Fibroblast of upper back skin (primary cell): ENCODE measurements around the gene CACNA1I.

ENCODE experiments used
- DNase-seq: peaks from one replicate; pipeline ENCODE4 v3.0.0-alpha.2; 2013

Gene CACNA1I

DNA sequence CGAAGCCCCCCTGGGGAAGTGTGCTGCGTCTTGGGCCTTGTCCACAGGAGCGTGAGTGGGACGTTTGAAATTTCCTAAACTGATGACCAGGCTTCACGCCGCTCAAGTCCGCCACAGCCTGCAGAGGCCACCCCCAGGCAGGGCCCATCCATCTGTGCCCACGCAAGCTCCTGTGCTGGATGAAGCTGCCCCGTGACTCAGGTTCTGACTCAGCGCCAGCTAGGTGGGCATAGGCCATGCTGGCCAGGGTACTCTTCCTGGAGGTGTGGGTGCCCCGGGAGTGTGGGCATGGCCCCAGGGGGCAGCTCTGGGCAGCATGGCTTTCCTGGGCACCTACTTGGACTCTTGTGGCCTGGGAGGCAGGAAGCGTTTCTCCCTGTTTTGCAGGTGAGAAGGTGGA is 134.8 kb downstream of the CACNA1I start:
- DNase-seq: no peak

DNA sequence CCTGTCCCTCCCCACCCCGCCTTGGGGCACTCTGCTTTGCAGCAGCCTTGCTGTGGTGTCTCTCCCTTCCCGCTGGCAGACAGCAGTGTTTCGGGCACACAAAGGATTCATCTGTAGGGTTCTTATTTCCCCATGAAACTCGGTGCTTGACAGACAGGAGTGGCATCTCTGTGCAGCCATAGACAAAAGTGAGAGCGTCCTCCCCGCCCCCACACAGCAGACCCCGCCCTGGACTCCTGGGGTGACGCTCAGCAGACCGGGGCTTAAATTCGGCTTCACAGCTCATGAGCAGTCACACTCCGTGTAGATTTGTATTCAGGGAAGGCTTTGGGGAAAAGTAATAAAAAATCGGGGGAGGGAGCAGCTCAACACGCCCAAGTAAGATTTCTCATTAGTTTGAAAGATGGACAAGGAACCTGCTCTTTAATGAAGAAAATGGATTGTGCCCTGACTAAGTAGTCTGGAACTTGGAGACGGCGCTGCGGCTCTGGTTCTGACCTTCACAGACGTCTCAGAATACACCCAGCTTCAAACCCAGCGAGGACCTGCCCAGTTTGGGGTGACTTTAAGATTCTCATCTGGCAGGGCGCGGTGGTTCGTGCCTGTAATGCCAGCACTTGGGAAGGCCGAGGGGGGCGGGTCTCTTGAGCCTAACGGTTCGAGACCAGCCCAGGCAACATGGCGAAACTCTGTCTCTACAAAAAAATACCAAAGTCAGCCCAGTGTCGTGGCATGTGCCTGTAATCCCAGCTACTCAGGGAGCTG is 136.0 kb downstream of the CACNA1I start:
- no peak for DNase-seq

DNA sequence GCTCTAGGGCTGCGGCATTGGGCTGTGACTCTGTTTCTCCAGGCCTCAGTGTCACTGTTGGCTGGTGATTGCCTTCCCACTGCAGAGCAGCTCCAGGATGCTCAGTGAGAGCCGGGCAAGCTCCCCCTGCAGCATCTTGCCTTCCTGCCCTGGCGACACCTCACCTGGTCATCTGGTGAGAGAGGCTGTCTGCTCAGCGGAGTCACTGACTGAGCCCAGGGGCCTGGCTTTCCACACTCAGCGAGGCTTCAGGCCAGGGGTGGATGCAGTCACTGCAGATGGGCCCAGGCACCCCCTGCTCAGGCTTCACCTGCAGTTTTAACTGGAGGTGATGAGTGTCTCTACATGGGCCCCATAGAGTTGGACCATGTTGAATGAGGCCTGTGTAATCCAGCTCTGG is 136.8 kb downstream of the CACNA1I start:
- DNase-seq: no peak

DNA sequence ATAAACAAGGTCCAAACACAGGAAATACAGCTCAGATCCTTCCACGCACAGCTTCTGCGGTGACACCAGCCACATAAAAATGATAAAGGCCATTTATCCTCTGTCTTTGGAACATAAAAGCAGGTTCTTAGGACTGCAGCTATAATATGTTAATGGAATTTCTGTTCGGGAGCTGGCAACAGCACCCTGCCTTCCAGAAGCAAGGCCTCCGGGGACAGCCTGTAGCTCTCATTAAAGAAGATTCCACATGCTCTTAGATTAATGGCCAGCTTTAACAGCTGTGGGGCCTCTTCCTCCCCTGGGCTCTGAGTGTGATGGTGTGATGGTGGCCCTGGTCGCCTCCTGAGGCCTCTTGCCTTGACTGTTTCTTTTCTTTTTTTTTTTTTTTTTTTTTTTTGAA is 137.3 kb downstream of the CACNA1I start:
- no peak for DNase-seq

DNA sequence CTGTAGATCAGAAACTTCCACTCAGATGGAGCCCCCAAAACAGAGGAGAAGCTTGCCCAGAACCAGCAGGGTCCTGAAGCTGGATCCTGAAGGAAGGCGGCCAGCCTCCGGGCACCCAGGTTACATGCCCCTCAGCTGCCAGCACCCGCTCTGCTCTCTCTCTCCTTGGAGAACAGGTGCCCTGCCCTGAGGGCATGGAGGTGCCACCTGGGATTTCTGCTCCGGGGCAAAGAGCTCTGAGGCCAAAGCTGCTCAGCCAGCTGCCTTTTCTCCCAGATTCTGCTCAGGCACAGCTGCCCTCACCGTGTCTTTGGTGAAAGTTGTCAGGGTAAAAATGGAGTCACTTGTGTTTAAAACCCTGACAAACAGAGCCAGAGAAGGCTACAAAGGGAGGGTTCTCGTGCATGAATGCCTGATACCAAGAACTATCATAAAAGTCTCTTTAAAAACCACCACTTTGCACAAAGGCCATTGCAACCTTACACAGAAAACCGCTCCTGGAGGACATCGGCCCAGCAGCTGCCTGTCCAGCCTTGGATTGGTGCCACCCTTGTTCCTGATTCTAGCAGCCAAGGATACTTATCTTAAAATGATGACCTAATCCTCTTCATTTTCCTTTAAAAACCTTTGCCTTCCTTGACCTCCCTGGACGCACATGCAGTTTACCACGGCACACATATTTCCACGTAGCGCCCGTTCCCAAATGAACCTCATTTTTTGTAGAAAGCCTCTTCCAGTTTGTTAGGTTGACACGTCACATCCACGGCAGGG is 140.0 kb downstream of the CACNA1I start:
- DNase-seq: no peak

DNA sequence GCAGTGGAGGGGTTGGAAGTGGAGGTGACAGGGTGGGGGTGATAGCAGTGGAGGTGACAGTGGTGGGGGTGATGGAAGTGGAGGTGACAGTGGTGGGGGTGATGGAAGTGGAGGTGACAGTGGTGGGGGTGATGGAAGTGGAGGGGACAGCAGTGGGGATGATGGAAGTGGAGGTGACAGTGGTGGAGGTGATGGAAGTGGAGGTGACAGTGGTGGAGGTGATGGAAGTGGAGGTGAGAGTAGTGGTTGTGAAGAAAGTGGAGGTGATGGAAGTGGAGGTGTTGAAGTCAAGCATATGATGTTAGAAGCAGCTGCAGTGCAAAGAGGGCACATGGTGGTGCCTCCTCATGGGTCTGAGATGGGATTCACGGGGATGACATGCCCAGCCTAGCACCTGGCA is 141.5 kb downstream of the CACNA1I start:
- no peak for DNase-seq

DNA sequence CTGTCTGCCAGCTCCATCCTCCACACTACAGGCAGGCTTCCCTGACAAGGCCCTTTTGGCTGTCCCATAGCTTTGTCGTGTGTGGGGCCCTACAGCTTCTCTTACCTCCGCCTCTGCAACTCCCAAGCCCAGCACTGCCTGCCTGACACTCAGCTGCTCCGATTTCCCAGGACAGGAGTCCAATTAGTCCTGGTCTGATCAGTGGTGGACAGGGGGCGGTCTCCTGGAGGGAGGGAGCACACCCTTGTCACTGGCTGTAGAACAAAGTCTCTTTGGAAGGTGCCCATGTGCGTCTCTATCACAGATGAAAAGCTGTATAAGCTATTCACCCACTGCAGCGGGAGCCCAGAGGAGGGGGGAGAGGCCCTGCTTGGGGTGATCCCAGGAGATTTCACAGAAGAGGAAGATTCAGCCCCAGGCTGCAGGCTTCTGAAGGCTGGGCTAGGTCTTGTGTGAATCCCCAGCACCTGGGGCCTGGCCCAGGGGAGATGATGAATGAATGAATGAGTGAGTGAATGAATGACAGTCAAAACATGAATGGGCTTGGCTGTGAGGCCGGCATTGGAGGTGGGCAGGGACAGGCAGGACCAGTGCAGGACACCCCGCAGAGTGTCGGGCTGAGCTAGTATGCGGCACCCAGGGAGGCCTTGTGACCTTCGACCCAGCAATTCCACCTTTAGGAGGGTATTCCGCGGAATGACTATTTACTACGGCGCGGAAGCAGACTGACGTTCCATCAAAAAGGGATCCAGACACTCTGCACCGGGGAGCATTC is 142.4 kb downstream of the CACNA1I start:
- DNase-seq: no peak

DNA sequence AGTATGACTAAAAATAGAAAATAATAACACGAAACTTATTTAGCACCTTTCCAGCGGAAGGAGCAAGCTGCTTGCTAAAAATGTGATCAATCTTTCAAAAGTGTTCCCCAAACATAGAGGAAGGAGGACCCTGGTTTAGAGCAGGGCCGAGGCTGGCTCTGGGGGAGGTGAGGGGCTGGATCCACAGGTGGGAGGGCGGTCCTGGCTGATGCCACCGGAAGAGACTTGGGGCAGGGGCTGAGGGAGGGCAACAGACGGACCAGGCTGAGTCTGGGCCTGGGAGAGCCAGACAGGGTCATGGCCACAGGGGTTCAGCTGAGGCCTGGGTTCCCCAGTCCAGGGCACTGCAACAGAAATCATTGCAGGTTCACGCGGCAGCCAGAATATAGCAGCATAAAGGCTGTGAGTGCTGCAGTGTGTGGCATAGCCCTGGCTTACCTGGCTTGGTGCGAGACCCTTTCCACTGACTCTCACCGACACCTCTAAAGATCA is 143.3 kb downstream of the CACNA1I start:
- DNase-seq: no peak

DNA sequence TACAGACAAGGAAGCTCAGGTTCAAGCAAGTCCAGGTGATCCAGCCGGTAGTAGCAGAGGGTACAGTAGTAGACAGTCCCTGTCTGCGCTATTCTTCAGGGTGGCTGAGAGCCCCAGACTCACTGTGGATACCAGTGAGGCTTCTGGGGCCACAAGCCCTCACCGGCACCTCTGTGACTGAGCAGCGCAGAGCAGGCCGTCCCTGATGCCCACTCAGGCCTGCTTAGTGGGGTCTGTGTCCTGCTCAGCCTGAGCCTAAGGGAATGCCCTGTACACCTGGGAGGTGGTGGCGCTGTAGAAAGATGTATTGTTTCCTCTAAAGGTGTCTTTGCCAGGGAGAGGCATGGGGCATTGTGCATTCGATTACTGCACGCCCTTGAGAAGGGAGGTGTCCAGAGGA is 143.8 kb downstream of the CACNA1I start:
- DNase-seq: no peak

DNA sequence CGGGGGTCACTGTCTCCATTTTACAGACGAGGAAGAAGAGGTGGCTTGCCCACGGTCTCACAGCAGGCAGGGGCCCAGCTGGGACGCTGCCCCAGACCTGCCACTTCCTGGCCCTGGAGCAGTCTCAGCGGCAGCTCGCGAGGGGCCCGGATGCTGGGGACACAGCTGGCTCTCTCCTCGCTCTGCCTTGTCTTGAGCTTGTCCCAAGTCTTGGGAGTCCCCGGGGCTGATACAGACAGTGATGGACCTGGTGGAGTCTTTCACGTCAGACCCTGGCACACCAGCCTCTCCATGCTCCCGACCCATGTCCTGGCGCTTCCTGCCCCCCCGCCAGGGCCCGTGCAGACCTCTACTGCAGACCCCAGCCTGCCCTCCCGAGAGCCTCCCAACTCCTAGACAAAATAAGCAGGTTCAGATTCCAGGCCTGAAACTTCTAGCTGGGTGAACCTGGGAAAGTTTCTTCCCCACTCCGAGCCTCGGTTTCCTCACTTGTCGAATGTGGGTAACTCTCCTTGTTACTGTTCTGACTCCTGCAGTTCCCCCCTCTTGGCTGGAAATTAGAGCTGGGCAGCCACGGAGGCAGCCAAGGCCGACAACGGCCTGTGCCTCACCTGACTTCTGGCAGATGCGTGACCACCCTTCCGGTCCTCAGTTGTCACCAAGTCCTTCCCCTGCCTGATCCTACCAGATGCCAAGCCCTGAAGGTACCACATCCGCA is 145.4 kb downstream of the CACNA1I start:
- no peak for DNase-seq

DNA sequence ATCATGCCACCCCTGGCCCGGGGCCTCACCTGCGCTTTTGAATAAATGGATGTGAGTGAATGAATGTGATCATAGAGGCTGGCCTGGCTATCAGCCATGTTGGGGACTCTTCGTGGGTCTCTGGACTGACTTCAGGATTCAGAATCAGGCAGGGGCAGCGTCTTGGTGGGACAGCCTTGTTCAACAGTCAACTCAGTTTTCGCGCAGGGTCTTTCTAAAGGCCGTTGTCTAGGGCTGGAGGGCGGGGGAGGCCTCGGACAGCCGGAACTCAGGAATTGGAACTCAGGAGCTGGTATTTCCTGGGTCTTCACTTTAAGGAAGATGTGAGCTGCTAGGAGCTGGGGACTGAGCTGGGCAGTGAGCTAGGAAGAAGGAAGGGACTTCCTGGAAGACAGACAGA is 146.0 kb downstream of the CACNA1I start:
- DNase-seq: no peak

DNA sequence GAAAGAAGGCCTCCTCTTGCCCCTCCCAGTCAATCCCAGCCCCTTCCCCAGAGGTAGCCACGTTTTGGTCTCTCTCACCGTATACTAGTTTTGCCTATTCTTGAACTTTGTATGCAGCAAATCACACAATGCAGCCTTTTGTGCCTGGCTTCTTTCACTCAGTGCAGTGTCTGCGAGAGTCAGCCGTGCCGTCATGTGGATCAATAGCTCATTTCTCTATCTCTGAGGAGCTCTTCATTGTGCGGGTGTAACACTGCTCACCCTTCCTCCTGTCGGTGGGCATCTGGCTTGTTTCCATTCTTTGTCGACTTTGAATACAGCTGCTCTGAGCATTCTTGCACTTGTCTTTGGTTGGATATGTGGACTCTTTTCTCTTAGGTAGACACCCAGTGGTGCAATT is 146.5 kb downstream of the CACNA1I start:
- no peak for DNase-seq

DNA sequence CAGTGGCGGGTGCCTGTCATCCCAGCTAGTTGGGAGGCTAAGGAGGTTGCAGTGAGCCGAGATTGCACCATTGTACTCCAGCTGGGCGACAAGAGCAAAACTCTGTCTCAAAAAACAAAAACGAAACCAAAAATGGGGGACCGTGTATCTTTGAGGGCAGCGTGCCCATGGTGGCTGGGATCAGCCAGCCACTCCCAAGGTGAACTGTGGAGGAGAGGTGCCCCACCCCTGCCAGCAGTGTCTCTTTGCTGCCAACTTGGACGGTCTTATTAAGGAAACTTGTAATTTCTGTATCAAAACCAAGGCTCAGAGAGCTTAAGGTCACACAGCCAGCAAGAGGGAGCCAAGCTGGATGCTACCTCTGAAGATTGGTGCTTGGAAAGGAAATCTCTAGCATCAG is 147.7 kb downstream of the CACNA1I start:
- no peak for DNase-seq

DNA sequence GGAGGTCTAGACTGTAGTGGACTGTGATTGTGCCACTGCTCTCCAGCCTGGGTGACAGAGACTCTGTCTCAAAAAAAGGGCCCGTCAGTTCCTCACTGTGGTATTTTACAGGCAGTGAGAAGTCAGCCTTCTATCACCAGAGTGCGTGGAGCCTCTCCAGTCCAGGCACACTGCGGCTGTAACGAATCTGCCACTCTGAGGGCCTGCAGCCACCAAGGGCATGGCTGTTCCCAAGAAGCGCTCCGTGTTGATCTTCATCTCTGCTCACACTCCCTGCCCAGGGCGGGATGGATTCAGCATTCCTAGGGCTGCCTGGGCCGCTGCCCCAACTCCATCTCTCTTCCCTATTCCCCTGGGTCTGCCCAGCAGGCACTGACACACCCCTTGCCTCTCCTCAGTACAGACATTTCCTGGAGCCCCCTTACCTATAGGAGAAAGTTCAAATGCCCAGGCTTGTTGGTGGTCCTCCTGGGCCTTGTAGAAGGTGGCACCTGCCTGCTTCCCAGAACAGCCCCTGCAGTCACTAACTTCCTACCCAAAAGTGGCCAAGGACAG is 148.4 kb downstream of the CACNA1I start:
- no peak for DNase-seq

DNA sequence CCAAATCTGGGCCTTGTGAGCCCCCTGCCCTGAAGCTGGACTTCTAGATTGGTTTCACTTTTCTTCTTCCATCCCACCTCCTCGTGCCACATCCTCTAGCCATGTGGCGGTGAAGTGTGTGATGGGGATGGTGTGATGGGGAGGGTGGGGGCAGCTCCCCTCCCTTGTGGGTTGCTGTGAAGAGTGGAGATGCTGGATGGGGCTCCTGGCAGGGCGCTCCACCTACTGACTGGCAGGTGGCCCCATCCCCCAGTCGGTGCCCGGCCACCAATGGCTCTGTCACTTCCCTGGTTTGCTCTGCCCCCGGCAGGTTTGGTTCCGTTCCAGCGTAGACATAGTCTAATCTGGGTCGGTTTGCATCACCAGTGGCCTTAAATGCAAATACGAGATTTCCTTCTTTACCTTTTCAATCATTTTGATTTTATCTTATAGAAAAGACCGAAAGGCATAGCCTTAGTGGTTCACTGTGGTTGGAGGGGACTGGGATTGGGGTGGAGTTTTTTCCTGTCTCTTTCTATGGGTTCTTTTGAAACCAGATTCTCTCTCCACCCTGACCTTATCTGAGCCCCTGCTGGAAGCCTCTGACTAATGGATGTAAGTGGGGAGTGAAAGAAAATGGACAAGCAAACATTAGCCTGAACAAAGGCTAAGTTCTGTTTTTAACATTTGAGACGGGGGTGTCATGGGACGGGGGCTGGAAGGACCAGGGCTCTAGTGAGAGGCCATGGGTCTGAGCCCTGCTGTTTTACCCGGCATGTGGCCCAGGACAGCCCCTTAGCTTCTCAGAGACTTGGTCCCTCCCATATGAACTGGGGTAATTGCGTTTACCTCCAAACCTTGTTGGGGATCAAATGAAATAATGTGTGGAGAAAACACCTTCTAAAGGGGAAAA is 149.3 kb downstream of the CACNA1I start:
- no peak for DNase-seq

DNA sequence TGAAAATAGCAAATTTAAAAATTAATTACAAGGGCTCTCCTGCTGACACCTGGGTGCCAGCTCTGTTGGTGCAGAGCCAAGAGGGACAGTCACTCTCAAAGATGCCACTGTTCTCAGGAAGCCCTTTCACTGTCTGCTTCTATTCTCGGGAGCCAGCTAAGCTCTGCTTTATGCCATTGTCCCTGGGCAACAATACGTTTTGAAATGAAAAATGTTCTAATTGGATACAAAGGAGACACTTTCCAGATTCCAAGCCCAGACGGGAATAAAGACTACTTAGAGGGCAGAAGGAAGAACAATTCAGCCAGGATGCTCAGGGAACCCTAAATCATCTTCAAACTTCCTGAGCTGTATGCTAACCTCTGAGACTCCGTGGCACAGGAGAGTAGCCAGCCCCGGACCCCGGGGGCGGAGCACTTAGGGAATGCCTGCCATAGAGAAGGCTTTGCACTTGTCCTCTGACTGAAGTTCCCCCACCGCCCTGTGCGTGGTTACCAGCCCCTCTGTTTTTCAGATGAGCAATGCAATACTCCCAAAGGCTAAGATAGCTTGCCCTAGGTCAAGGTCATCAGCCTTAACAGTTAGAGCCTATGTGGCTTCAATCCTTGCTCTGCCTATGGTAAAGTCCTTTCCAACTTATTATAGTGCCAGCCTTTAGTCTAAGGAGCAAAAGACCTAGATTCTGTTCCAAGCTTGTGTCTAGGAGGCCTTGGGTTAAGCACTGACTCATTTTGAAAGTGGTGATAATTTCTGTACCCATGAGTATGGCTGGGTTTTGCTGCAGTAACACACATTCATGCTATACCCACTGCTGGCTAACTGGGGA is 150.9 kb downstream of the CACNA1I start:
- DNase-seq: no peak

DNA sequence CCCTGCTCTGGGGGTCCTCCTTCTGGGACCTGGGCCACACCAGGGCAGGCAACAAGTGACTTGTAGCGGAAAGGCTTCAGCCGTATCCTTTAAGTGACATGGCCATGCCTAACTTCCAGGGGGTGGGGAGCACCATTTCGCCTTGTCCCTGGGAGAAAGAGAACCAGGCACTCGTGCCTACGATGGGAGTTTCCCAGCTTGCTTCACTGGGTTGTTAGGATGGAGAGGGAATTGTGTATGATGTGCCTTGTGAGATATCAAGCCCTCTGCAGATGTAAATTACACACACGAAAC is 151.4 kb downstream of the CACNA1I start:
- no peak for DNase-seq

DNA sequence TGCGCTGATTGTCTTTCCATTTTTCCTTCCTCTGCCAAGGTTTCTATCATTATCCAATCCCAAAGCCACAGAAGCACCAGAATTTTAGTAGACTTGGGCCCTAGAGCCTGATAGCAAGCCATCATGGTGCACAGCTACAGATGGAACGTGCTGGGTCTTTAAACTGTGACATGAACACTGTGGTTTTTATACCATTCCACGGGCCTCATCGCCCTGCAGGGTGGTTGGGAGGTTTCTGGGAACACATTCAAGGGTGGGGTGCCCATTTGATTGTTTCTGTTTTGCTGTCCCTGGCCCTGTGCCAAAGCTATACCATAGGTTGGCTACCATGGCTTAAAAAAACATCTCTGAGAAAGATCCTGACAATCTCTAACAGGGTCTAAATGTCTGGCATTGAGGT is 151.9 kb downstream of the CACNA1I start:
- DNase-seq: no peak

DNA sequence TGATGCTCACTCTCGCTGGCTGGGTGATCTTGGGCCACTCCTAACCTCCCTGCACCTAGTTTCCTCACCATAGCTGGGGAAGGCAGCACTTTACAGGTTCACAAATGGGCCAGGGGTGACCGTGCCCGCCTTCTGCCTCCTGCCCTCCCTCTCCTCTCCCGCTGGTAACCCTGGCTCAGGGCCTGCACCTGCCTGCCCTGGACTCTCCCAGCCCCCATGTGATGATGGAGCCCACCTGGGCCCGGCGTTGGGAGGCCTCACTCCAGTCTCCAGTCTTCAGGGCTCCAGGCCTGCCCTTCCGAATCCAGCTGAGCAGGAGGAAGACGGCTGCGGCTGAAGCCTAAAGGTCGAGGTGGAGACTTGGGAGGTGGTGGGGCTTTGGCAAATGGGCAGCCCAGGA is 152.9 kb downstream of the CACNA1I start:
- no peak for DNase-seq

DNA sequence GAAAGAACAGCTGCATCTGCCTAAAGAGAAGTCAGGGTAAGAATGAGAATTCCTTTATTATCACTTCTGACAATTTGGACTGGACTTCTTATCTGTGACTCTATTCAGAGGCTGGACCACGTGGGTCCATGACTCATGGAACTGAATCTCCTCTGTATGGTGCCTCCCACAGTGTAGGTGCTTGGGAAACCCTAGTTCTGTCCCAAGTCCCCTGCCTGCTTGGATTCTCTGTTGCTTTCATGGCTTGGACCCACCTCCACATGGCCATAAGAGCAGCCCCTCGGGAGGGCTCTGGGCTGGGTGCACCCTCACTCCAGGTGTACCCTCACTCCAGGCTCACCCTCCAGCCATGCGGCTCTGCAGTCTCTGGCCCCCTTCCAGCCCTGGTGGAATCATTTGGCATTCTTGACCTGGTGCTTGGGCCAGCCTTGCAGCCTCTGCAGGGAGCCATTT is 153.4 kb downstream of the CACNA1I start:
- no peak for DNase-seq

DNA sequence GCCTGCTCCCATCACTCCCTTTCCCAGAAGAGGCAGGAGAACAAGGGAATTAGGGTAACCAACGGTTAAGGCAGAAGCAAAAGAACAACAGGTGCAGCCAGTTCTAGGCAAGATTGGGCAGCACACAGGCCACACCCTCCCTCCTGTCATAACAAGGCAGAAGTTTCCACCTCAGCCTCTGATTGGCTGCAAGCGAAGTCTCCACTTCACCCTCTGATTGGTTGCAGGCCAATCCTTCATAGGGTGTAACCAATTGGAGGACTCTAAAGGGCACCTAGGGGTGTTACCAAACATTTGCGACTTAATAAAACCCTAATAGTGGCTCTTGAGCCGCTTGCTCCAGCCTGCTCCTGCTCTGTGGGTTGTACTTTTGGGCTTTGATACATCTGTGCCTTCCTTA is 153.8 kb downstream of the CACNA1I start:
- DNase-seq: no peak
